Kidney (tissue), 14 donors: ENCODE data around the gene GPR22. TPM values are rescaled to one million over a fixed set of nuclear protein-coding genes. Genes with fewer than 3 reads are reported as not detected.

ENCODE experiments used
- DNase-seq, 5 donors: peaks; one replicate each; pipeline ENCODE4 v3.0.0-alpha.2; 2013 to 2020
- FAIRE-seq: peaks from 2 replicates; lab custom pipeline; 2012; peaks lifted over from hg19 to GRCh38; lab: Jason Lieb, UNC
- H3K27ac ChIP-seq, 2 donors: one replicate each; pipeline ENCODE4 v1.7.0; 2013; ENCODE audit warnings: low read depth in 2 of 2, low read length in 2 of 2, inconsistent platforms in 1 of 2
- H3K27me3 ChIP-seq: one replicate; pipeline ENCODE4 v1.7.1; 2013; ENCODE audit warnings: low read length, inconsistent platforms; ENCODE audit not compliant: control insufficient read depth, insufficient read depth
- H3K36me3 ChIP-seq, 3 donors: one replicate each; pipeline versions ENCODE4 v1.7.0 to v1.7.1; 2013; ENCODE audit warnings: low read length in 3 of 3, control low read depth in 1 of 3, inconsistent platforms in 1 of 3; ENCODE audit not compliant: insufficient read depth in 3 of 3, control insufficient read depth in 2 of 3
- H3K4me1 ChIP-seq, 3 donors: one replicate each; pipeline versions ENCODE4 v1.7.0 to v1.7.1; 2013; ENCODE audit warnings: low read length in 3 of 3, inconsistent platforms in 1 of 3, low read depth in 1 of 3; ENCODE audit not compliant: control insufficient read depth in 2 of 3, insufficient read depth in 2 of 3
- H3K4me3 ChIP-seq, 3 donors: one replicate each; pipeline versions ENCODE4 v1.7.0 to v1.8.1; 2013; ENCODE audit warnings: low read length in 3 of 3, control low read depth in 1 of 3, inconsistent platforms in 1 of 3
- H3K9ac ChIP-seq, 3 donors: one replicate each; pipeline versions ENCODE4 v1.7.0 to v1.7.1; 2013; ENCODE audit warnings: low read length in 3 of 3, control low read depth in 1 of 3, inconsistent platforms in 1 of 3
- H3K9me3 ChIP-seq, 3 donors: one replicate each; pipeline versions ENCODE4 v1.7.0 to v1.7.1; 2013; ENCODE audit warnings: low read length in 3 of 3, control low read depth in 1 of 3, inconsistent platforms in 1 of 3; ENCODE audit not compliant: control insufficient read depth in 2 of 3, insufficient read depth in 1 of 3
- intact Hi-C: fragments of 100-400 bp; cut with DNase I; formaldehyde crosslinking; loops from one replicate; pipeline ENCODE4 v1.11.1; 2022
- polyA plus RNA-seq: library from polyadenylated mRNA; stranded (reverse); fragments of 350-450 nt; fragmentation: Illumina TruSeq; extraction: RNeasy Lipid Tissue Mini Kit (QIAGEN cat#74804); gene quantifications from one replicate; pipeline ENCODE4 v1.2.3, GENCODE V29; 2014; ENCODE audit warnings: low read depth, low replicate concordance; ENCODE audit not compliant: insufficient read depth
- total RNA-seq: library from RNA; stranded (reverse); fragmentation: NEBNext Ultra II Directional; extraction: Animal tissue kit (Norgen Biotek cat#: 25700); gene quantifications from one replicate; pipeline ENCODE4 v1.2.1, GENCODE V29; 2021
- TF ChIP-seq, protein P1 (sequence below): IDR thresholded peaks from 3 replicates; pipeline ENCODE4 v1.5.1; 2012; ENCODE audit warnings: mild to moderate bottlenecking, moderate library complexity, borderline replicate concordance; ENCODE audit not compliant: insufficient read depth; ENCODE audit errors: extremely low read depth
- donor health status: control.
- donor health status: control.
- donor health status: control.
- donor health status: control.
- donor health status: control.
- donor health status: DM: yes; HTN: yes; CAD: no.
- donor health status: Normal renal cell carcinoma (clear cell type).

Gene GPR22
- total and polyA plus RNA-seq, 2 donors from 2014 or later, result not detected

DNA sequence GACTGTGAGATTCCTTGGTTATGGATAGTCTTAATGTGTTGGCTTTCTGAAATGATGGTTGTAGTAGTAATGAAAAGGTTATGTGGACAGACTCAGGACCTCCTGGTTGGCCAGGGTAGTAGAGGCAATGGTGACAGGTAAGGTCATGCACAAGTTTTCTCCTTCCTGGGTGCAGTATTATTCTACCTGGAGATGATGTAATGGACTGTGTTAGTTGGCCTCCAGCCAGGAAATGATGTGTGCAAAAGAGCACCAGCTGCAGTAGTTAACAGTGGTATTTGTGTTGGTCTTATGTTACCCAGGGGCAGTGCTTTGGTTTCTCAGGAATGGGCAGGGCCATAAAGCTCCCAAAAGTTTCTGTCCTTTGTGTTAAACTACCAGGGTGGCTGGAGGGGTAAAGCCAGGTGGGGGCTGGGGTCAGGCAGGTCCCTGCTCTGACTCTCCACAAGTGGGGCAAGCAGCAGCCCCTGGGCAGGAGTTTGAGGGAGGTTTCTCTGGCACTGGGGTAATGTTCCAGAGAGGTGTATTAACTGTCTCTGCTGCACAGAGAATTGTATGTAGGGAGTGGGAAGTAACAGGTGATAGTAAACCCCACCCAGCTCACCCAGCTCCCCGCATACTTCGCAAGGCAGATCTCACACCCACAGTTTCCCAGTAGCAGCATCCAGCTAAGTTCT, 36.3 kb downstream of the GPR22 start:
- H3K27ac ChIP-seq, result peak overlapping the region in 1 of 2 donors; percentile 28
- DNase-seq (peak in 2 of 5 donors; percentile 39 to 51), FAIRE-seq (no peak)
- H3K27me3 ChIP-seq, result no peaks in the 10 kb centered on the region
- no peaks in the 10 kb centered on the region for H3K9me3 ChIP-seq
- intact Hi-C loops, result no loop called here
- no peak overlapping the region for H3K9ac ChIP-seq
- TF ChIP-seq, protein P1, sequence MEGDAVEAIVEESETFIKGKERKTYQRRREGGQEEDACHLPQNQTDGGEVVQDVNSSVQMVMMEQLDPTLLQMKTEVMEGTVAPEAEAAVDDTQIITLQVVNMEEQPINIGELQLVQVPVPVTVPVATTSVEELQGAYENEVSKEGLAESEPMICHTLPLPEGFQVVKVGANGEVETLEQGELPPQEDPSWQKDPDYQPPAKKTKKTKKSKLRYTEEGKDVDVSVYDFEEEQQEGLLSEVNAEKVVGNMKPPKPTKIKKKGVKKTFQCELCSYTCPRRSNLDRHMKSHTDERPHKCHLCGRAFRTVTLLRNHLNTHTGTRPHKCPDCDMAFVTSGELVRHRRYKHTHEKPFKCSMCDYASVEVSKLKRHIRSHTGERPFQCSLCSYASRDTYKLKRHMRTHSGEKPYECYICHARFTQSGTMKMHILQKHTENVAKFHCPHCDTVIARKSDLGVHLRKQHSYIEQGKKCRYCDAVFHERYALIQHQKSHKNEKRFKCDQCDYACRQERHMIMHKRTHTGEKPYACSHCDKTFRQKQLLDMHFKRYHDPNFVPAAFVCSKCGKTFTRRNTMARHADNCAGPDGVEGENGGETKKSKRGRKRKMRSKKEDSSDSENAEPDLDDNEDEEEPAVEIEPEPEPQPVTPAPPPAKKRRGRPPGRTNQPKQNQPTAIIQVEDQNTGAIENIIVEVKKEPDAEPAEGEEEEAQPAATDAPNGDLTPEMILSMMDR, result no peak
- H3K4me1 ChIP-seq, result peaks cover 0 to 6% (median 0%) of the 10 kb centered on the region in 3 donors
- H3K4me3 ChIP-seq, result no peak overlapping the region
- H3K36me3 ChIP-seq, result peaks cover 0 to 5% (median 0%) of the 10 kb centered on the region in 3 donors

DNA sequence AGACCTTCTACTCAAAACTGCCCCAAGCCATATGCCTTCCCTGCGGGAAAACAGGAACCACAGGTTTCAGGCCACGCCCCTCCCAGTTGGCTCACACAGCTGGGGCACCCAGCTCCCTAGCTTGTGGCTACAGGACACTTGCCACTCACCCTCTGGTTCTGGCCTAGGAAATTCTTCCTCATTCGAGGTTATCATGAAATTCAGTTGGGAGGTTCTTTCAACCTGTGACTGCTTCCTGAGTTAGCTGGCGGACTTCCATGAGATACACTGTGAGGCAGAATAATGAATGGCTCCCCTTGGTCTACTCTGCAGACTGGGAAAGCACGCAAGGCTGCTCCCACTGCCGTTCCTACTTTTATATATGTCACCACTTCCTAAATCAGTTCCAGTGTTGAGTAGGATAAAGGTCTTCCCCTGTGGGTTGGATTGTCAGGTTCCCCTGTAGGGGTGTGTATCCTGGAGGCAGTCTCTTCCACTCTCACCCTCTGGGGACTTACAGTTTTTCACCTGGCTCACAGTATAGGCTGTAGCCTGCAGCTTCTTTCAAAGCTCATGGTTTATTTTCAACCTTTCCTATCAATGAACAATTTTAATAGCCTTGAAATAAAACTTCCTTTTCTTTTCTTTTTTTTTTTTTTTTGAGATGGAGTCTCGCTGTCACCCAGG, 37.0 kb downstream of the GPR22 start:
- no peak overlapping the region for H3K9ac ChIP-seq
- H3K9me3 ChIP-seq, result no peaks in the 10 kb centered on the region
- FAIRE-seq (no peak), DNase-seq (peak in 4 of 5 donors; percentile 7 to 75 (median 50))
- intact Hi-C loops, result no loop called here
- peaks cover 0 to 6% (median 0%) of the 10 kb centered on the region in 3 donors for H3K4me1 ChIP-seq
- TF ChIP-seq, protein P1, result no peak
- no peak overlapping the region for H3K4me3 ChIP-seq
- no peak overlapping the region for H3K27ac ChIP-seq
- no peaks in the 10 kb centered on the region for H3K27me3 ChIP-seq
- peaks cover 0 to 5% (median 0%) of the 10 kb centered on the region in 3 donors for H3K36me3 ChIP-seq

Other genes with a start within 250 kb of the GPR22 start
- gene COG5, start 93.9 kb downstream of the GPR22 start, total RNA-seq, result 45.7 TPM
- 8.6 TPM for gene COG5, start 93.9 kb downstream of the GPR22 start, polyA plus RNA-seq
- gene DUS4L, start 93.9 kb downstream of the GPR22 start, total RNA-seq, result 8.4 TPM
- 7.3 TPM for gene DUS4L, start 93.9 kb downstream of the GPR22 start, polyA plus RNA-seq
- 50.2 TPM for gene BCAP29, start 110.2 kb downstream of the GPR22 start, total RNA-seq
- gene BCAP29, start 110.2 kb downstream of the GPR22 start, polyA plus RNA-seq, result 31.2 TPM
- gene SLC26A4, start 190.8 kb downstream of the GPR22 start, total RNA-seq, result 2.5 TPM
- gene SLC26A4, start 190.8 kb downstream of the GPR22 start, polyA plus RNA-seq, result 7.3 TPM